K562 (cell line): Measurements from ENCODE around the gene TRPM2. TPM values are rescaled to one million over a fixed set of nuclear protein-coding genes. Genes with fewer than 3 reads are reported as not detected.

Experiments used
- ASH1L ChIP-seq: fragments of 450-650 bp; IDR thresholded peaks from 2 replicates; pipeline ENCODE4 v1.6.1; 2018; ENCODE audit warnings: borderline replicate concordance, mild to moderate bottlenecking, low read depth; ENCODE audit not compliant: partially characterized antibody
- CHCHD3 ChIP-seq: fragments of 250-450 bp; sonication (Bioruptor Pico); IDR thresholded peaks from 2 replicates; pipeline ENCODE4 v2.1.2; 2022; ENCODE audit warnings: mild to moderate bottlenecking
- EP300 ChIP-seq: IDR thresholded peaks from 2 replicates; pipeline ENCODE4 v1.6.1; 2012; ENCODE audit warnings: low read length, improper control_type of control experiment
- ETV1 ChIP-seq: fragments of 450-650 bp; conservative IDR thresholded peaks from 2 replicates; pipeline ENCODE4 v1.6.1; 2016; ENCODE audit warnings: missing genetic modification characterization, control low read depth, low read depth, missing compliant biosample characterization
- FOXJ3 ChIP-seq: sonication (generic); formaldehyde crosslinking; IDR thresholded peaks from 2 replicates; pipeline ENCODE4 v1.4.0; 2020; ENCODE audit warnings: mild to moderate bottlenecking, missing genetic modification reagents
- GATAD2B ChIP-seq: fragments of 450-650 bp; IDR thresholded peaks from 2 replicates; pipeline ENCODE4 v1.6.1; 2017; ENCODE audit warnings: mild to moderate bottlenecking, borderline replicate concordance
- KAT7 ChIP-seq: sonication (generic); formaldehyde crosslinking; IDR thresholded peaks from 2 replicates; pipeline ENCODE4 v1.8.0; 2022; ENCODE audit warnings: missing genetic modification reagents, mild to moderate bottlenecking, borderline replicate concordance
- LARP7 ChIP-seq: fragments of 450-650 bp; IDR thresholded peaks from 2 replicates; pipeline ENCODE4 v1.6.1; 2016
- MECOM ChIP-seq: fragments of 250-450 bp; sonication (Bioruptor Pico); IDR thresholded peaks from 2 replicates; pipeline ENCODE4 v1.8.0; 2022; ENCODE audit warnings: inconsistent platforms
- PHF21A ChIP-seq: fragments of 450-650 bp; IDR thresholded peaks from 2 replicates; pipeline ENCODE4 v1.6.1; 2017; ENCODE audit warnings: low read depth, borderline replicate concordance
- PYGO2 ChIP-seq: fragments of 450-650 bp; IDR thresholded peaks from 2 replicates; pipeline ENCODE4 v1.6.1; 2016; ENCODE audit warnings: mild to moderate bottlenecking, missing genetic modification characterization, moderate library complexity, missing compliant biosample characterization
- RBM34 ChIP-seq: fragments of 200-400 bp; formaldehyde crosslinking; IDR thresholded peaks from 2 replicates; pipeline ENCODE4 v1.6.1; 2018; ENCODE audit warnings: low read length, borderline replicate concordance; ENCODE audit not compliant: insufficient read depth
- SIN3A ChIP-seq, 2 experiments: fragments of 150-350 bp in 1 of 2; IDR thresholded peaks; 2 replicates each; pipeline ENCODE4 v1.6.1; 2011 to 2016; ENCODE audit warnings: borderline replicate concordance in 2 of 2, low read depth in 2 of 2, low read length in 2 of 2, mild to moderate bottlenecking in 2 of 2, moderate library complexity in 2 of 2; ENCODE audit not compliant: control insufficient read depth in 1 of 2
- ZNF644 ChIP-seq: fragments of 200-800 bp; sonication (Bioruptor generic); IDR thresholded peaks from 2 replicates; pipeline ENCODE4 v1.6.1; 2016; ENCODE audit warnings: low read depth, missing genetic modification characterization, missing compliant biosample characterization
- ZNF830 ChIP-seq: fragments of 250-450 bp; sonication (Bioruptor Pico); IDR thresholded peaks from 2 replicates; pipeline ENCODE4 v1.5.0; 2021; ENCODE audit warnings: mild to moderate bottlenecking
- polyA plus RNA-seq, 8 experiments: library from polyadenylated mRNA; depleted of rRNA in 4 of 8; stranded (reverse) in 5 of 8; unstranded in 3 of 8; fragments of >200 nt; fragmentation: Nextera tagmentation in 2 of 8; fragmentation: Illumina TruSeq in 1 of 8; extraction: Ambion mirVana in 2 of 8; extraction: Trizol in 1 of 8; gene quantifications; 2 replicates each; pipeline versions ENCODE4 v1.2.1 to v1.2.3, GENCODE V29; 2011 to 2014; ENCODE audit warnings: inconsistent platforms in 1 of 8, missing spikeins in 1 of 8
- total RNA-seq, 7 experiments: library from RNA; depleted of rRNA in 6 of 7; stranded (reverse); fragments of >200 nt in 6 of 7; fragmentation: Illumina TruSeq in 2 of 7; extraction: Trizol in 2 of 7; gene quantifications; 2 replicates each; pipeline versions ENCODE4 v1.2.1 to v1.2.3, GENCODE V29; 2011 to 2021; ENCODE audit warnings: low replicate concordance in 1 of 7
- TF ChIP-seq, protein P1 (sequence below): fragments of 450-650 bp; IDR thresholded peaks from 2 replicates; pipeline ENCODE4 v1.6.1; 2017; ENCODE audit warnings: antibody characterized with exemption
- TF ChIP-seq, protein P2 (sequence below): sonication (generic); formaldehyde crosslinking; IDR thresholded peaks from 2 replicates; pipeline ENCODE4 v1.8.0; 2022; ENCODE audit warnings: mild to moderate bottlenecking, missing genetic modification reagents
- TF ChIP-seq, protein P3 (sequence below): fragments of 450-650 bp; formaldehyde crosslinking; IDR thresholded peaks from 2 replicates; pipeline ENCODE4 v1.4.0; 2020; ENCODE audit warnings: mild to moderate bottlenecking, moderate library complexity
- TF ChIP-seq, protein P4 (sequence below): fragments of 450-650 bp; IDR thresholded peaks from 2 replicates; pipeline ENCODE4 v1.6.1; 2017; ENCODE audit warnings: mild to moderate bottlenecking, moderate library complexity

Gene TRPM2
- total and polyA plus RNA-seq, 9 of the 15 experiments (the other 6 are each of a cell fraction or from before 2014, with no cell fraction given), result 0.33 to 2.1 (median 0.98) TPM; not detected in 2

DNA sequence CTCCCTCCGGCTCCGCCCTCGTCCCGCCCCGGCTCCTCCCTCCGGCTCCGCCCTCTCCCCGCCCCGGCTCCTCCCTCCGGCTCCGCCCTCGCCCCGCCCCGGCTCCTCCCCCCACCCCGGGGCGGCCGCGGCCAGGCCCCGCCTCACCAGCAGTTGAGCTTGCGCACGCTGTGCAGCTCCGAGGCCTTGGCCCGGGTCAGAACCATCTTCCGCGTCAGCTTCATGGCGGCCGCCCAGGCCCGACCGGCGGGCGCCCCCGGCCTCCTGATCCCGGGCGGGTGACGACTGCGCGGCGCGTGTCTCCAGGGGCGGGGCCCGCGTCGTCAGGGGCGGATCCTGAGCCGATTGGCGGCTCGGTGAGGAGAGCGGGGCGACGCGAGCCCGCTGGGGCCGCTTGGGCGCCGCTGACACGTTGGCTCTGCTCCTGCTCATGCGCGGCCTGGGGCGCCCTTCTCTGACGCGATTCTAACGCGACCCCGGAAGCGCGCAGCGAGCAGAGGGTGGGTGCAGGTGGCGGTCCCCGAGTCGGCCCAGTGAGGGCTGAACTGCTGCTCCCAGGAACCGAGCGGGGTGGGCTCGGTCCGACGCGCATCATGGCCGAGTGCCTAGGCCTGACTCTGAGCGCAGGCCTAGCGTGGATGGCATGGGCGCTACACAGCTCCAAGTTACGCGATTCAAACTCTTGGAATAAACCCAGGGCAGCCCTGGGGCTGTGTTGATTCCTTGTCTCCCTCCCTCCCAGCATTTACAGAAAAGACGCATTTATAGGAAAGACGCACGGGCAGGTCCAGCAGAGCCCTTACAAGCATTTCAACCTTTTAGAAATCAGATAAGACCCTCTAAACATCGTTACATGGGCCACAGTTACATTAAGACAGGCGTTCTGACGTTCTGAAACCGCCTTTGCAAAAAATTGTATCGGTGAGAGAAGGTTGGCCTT, 14.2 kb upstream of the TRPM2 start, which contains the start of gene CFAP410 (continued):
- no peak for TF ChIP-seq RBM34
- no peak for TF ChIP-seq LARP7
- TF ChIP-seq SIN3A (IDR thresholded peaks at IDR 0.05; ENCODE audit: borderline replicate concordance in 2 of 2, control insufficient read depth in 1 of 2, low read depth in 2 of 2, low read length in 2 of 2), result peak; percentile 98 to 99
- TF ChIP-seq PHF21A, result no peak
- TF ChIP-seq FOXJ3, result no peak
- peak; percentile 95 for TF ChIP-seq GATAD2B
- TF ChIP-seq ZNF644 (tag), result no peak
- TF ChIP-seq EP300, result no peak; the same call in 1 of the 2 replicates
- TF ChIP-seq PYGO2, result no peak
- TF ChIP-seq ZNF830, result no peak
- TF ChIP-seq, protein P1, sequence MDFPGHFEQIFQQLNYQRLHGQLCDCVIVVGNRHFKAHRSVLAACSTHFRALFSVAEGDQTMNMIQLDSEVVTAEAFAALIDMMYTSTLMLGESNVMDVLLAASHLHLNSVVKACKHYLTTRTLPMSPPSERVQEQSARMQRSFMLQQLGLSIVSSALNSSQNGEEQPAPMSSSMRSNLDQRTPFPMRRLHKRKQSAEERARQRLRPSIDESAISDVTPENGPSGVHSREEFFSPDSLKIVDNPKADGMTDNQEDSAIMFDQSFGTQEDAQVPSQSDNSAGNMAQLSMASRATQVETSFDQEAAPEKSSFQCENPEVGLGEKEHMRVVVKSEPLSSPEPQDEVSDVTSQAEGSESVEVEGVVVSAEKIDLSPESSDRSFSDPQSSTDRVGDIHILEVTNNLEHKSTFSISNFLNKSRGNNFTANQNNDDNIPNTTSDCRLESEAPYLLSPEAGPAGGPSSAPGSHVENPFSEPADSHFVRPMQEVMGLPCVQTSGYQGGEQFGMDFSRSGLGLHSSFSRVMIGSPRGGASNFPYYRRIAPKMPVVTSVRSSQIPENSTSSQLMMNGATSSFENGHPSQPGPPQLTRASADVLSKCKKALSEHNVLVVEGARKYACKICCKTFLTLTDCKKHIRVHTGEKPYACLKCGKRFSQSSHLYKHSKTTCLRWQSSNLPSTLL, result no peak
- TF ChIP-seq ASH1L, result no peak
- TF ChIP-seq, protein P2, sequence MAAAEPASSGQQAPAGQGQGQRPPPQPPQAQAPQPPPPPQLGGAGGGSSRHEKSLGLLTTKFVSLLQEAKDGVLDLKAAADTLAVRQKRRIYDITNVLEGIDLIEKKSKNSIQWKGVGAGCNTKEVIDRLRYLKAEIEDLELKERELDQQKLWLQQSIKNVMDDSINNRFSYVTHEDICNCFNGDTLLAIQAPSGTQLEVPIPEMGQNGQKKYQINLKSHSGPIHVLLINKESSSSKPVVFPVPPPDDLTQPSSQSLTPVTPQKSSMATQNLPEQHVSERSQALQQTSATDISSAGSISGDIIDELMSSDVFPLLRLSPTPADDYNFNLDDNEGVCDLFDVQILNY (CRISPR knock-in tag), result no peak
- TF ChIP-seq KAT7, result peak; percentile 81; the same call in 1 of the 2 replicates
- TF ChIP-seq, protein P3, sequence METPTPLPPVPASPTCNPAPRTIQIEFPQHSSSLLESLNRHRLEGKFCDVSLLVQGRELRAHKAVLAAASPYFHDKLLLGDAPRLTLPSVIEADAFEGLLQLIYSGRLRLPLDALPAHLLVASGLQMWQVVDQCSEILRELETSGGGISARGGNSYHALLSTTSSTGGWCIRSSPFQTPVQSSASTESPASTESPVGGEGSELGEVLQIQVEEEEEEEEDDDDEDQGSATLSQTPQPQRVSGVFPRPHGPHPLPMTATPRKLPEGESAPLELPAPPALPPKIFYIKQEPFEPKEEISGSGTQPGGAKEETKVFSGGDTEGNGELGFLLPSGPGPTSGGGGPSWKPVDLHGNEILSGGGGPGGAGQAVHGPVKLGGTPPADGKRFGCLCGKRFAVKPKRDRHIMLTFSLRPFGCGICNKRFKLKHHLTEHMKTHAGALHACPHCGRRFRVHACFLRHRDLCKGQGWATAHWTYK, result peak; percentile 82; the same call in 1 of the 2 replicates
- TF ChIP-seq ETV1 (tag), result peak; percentile 90
- TF ChIP-seq, protein P4, sequence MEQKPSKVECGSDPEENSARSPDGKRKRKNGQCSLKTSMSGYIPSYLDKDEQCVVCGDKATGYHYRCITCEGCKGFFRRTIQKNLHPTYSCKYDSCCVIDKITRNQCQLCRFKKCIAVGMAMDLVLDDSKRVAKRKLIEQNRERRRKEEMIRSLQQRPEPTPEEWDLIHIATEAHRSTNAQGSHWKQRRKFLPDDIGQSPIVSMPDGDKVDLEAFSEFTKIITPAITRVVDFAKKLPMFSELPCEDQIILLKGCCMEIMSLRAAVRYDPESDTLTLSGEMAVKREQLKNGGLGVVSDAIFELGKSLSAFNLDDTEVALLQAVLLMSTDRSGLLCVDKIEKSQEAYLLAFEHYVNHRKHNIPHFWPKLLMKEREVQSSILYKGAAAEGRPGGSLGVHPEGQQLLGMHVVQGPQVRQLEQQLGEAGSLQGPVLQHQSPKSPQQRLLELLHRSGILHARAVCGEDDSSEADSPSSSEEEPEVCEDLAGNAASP, result no peak
- TF ChIP-seq CHCHD3, result peak; percentile 80; the same call in 1 of the 2 replicates
- TF ChIP-seq MECOM, result no peak
